Measurements from ENCODE around the gene PIGN. TPM values are rescaled to one million over a fixed set of nuclear protein-coding genes. Genes with fewer than 3 reads are reported as not detected.

The PIGN gene
- total RNA-seq, 2 experiments from 2014 or later, result 9.6 to 11.7 TPM

GRCh38 chr18:62183578-62184195 lies 3.2 kb downstream of the PIGN start:
- Mint-ChIP-seq H3K27me3 (no peaks in the 10 kb centered on the region), H3K36me3 (ENCODE audit: low read depth) (peaks cover 26% of the 10 kb centered on the region), H3K4me1 (ENCODE audit: low read depth) (peaks cover 39% of the 10 kb centered on the region), H3K4me3 (no peak overlapping the region), H3K27ac (no peak overlapping the region), H3K9me3 (no peaks in the 10 kb centered on the region)
- DNase-seq (peak in 9 of 14 experiments; percentile 14 to 78 (median 26)), ATAC-seq (ENCODE audit: poor library complexity) (no peak)
- Histone ChIP-seq H3K27ac (ENCODE audit: low read depth in 1 of 2, low read length in 2 of 2) (no peak overlapping the region), H3K27me3 (ENCODE audit: control insufficient read depth in 1 of 2, insufficient read depth in 2 of 2, low read length in 2 of 2) (no peaks in the 10 kb centered on the region), H3K4me3 (ENCODE audit: low read length) (no peak overlapping the region), H3K4me1 (ENCODE audit: insufficient read depth, low read length) (peaks cover 18% of the 10 kb centered on the region), H3K9me3 (ENCODE audit: control insufficient read depth in 1 of 2, insufficient read depth in 1 of 2, low read length in 2 of 2) (no peaks in the 10 kb centered on the region), H3K36me3 (ENCODE audit: insufficient read depth, low read length) (no peaks in the 10 kb centered on the region)
- TF ChIP-seq, protein P1, sequence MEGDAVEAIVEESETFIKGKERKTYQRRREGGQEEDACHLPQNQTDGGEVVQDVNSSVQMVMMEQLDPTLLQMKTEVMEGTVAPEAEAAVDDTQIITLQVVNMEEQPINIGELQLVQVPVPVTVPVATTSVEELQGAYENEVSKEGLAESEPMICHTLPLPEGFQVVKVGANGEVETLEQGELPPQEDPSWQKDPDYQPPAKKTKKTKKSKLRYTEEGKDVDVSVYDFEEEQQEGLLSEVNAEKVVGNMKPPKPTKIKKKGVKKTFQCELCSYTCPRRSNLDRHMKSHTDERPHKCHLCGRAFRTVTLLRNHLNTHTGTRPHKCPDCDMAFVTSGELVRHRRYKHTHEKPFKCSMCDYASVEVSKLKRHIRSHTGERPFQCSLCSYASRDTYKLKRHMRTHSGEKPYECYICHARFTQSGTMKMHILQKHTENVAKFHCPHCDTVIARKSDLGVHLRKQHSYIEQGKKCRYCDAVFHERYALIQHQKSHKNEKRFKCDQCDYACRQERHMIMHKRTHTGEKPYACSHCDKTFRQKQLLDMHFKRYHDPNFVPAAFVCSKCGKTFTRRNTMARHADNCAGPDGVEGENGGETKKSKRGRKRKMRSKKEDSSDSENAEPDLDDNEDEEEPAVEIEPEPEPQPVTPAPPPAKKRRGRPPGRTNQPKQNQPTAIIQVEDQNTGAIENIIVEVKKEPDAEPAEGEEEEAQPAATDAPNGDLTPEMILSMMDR (IDR thresholded peaks at IDR 0.05), result peak; percentile 99
- POLR2A ChIA-PET, result no interaction called here
- intact Hi-C loops (cut with DNase I, micrococcal nuclease), result loop anchor here (1.0 to 10.0 kb wide), 5 partner anchors 66 to 1791 kb away; partner anchors contain the start of gene SERPINB8 (in 1 of the 2)
- CTCF ChIA-PET, result interaction anchor here (1.1 to 1.2 kb wide), 2 partner anchors 9 to 50 kb away, joined by 3 read pairs; no protein-coding TSS in a partner anchor

DNA sequence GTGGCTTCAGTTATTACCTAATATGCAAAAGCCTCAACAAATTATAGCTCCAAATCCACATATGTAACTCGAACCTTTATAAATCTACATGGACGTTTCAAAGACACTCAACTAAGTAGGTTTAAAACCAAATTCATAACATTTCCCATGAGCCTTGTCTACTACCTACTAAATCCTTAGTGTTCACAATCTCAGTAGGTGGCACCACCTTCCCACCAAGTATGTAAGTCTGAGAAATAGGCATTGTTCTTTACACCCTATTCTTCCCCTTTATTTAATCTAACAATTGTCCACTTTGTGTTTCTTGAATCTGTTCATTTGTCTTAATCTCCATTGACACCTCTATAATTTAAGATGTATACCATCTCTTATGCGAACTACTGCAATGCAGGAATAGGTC lies 4.6 kb downstream of the PIGN start:
- no peaks in the 10 kb centered on the region for H3K36me3 ChIP-seq (ENCODE audit: insufficient read depth, low read length)
- intact Hi-C loops (cut with DNase I, micrococcal nuclease), result loop anchor here (2.0 to 10.0 kb wide), 4 partner anchors 403 to 1793 kb away; partner anchors contain the start of gene SERPINB8 (in 1 of the 2)
- no peaks in the 10 kb centered on the region for H3K27me3 ChIP-seq (ENCODE audit: control insufficient read depth in 1 of 2, insufficient read depth in 2 of 2, low read length in 2 of 2)
- ATAC-seq (ENCODE audit: poor library complexity), result no peak
- ChIA-PET CTCF (no interaction called here), POLR2A (no interaction called here)
- DNase-seq, result no peak
- Mint-ChIP-seq H3K36me3 (ENCODE audit: low read depth) (peaks cover 15% of the 10 kb centered on the region), H3K4me1 (ENCODE audit: low read depth) (peaks cover 34% of the 10 kb centered on the region), H3K27ac (no peak overlapping the region), H3K4me3 (no peak overlapping the region), H3K27me3 (no peaks in the 10 kb centered on the region), H3K9me3 (no peaks in the 10 kb centered on the region)
- H3K27ac ChIP-seq (ENCODE audit: low read depth in 1 of 2, low read length in 2 of 2), result no peak overlapping the region
- H3K4me1 ChIP-seq (ENCODE audit: insufficient read depth, low read length), result peaks cover 8% of the 10 kb centered on the region
- H3K4me3 ChIP-seq (ENCODE audit: low read length), result no peak overlapping the region
- H3K9me3 ChIP-seq (ENCODE audit: control insufficient read depth in 1 of 2, insufficient read depth in 1 of 2, low read length in 2 of 2), result no peaks in the 10 kb centered on the region
- TF ChIP-seq, protein P1 (IDR thresholded peaks at IDR 0.05), result no peak

- ATAC-seq (ENCODE audit: poor library complexity) (no peak), DNase-seq (no peak)
- H3K4me1 Mint-ChIP-seq (ENCODE audit: low read depth), result peaks cover 12% of the 10 kb centered on the region
- H3K4me1 ChIP-seq (ENCODE audit: insufficient read depth, low read length), result no peaks in the 10 kb centered on the region
- POLR2A ChIA-PET, result no interaction called here
- no peaks in the 10 kb centered on the region for H3K36me3 ChIP-seq (ENCODE audit: insufficient read depth, low read length)
- H3K4me3 Mint-ChIP-seq, result no peak overlapping the region
- TF ChIP-seq, protein P1 (IDR thresholded peaks at IDR 0.05), result no peak
- peaks cover 3% of the 10 kb centered on the region for H3K36me3 Mint-ChIP-seq (ENCODE audit: low read depth)
- no peaks in the 10 kb centered on the region for H3K9me3 ChIP-seq (ENCODE audit: control insufficient read depth in 1 of 2, insufficient read depth in 1 of 2, low read length in 2 of 2)
- CTCF ChIA-PET, result interaction anchor here (1.7 kb wide), 1 partner anchor 70 kb away, joined by 5 read pairs; no protein-coding TSS in a partner anchor
- no peaks in the 10 kb centered on the region for H3K27me3 Mint-ChIP-seq
- H3K27ac Mint-ChIP-seq, result no peak overlapping the region
- intact Hi-C loops (cut with DNase I, micrococcal nuclease), result no loop called here
- H3K4me3 ChIP-seq (ENCODE audit: low read length), result no peak overlapping the region
- H3K27ac ChIP-seq (ENCODE audit: low read depth in 1 of 2, low read length in 2 of 2), result no peak overlapping the region
- H3K27me3 ChIP-seq (ENCODE audit: control insufficient read depth in 1 of 2, insufficient read depth in 2 of 2, low read length in 2 of 2), result no peaks in the 10 kb centered on the region
- H3K9me3 Mint-ChIP-seq, result no peaks in the 10 kb centered on the region
Observed at GRCh38 chr18:62179213-62179612, 7.6 kb downstream of the PIGN start.
